Uterus (tissue), 4 donors: ENCODE results near the gene VAC14. TPM values are rescaled to one million over a fixed set of nuclear protein-coding genes. Genes with fewer than 3 reads are reported as not detected.

Experiments
- DNase-seq, 2 donors: peaks; one replicate each; pipeline ENCODE4 v3.0.0-alpha.2; 2019 to 2020
- H3K27ac ChIP-seq, 2 donors: fragments of 200-600 bp; sonication (generic); 1 replicate in 1 of 2; 2 replicates in 1 of 2; pipeline ENCODE4 v1.5.1; 2016 to 2018
- H3K27me3 ChIP-seq, 2 donors: fragments of 200-600 bp; sonication (generic); one replicate each; pipeline ENCODE4 v1.5.1; 2018 to 2019; ENCODE audit warnings: control low read depth in 1 of 2
- H3K36me3 ChIP-seq, 2 donors: fragments of 200-600 bp; sonication (generic); one replicate each; pipeline ENCODE4 v1.5.1; 2019; ENCODE audit warnings: control low read depth in 1 of 2
- H3K4me1 ChIP-seq, 2 donors: fragments of 200-600 bp; sonication (generic); one replicate each; pipeline ENCODE4 v1.5.1; 2018 to 2019; ENCODE audit warnings: control low read depth in 1 of 2
- H3K4me3 ChIP-seq, 2 donors: fragments of 200-600 bp; sonication (generic); 1 replicate in 1 of 2; 2 replicates in 1 of 2; pipeline ENCODE4 v1.5.1; 2018 to 2019; ENCODE audit warnings: mild to moderate bottlenecking in 1 of 2
- H3K9me3 ChIP-seq, 2 donors: fragments of 200-600 bp; sonication (generic); one replicate each; pipeline ENCODE4 v1.5.1; 2019; ENCODE audit warnings: control low read depth in 1 of 2
- CTCF ChIP-seq, 4 experiments: fragments of 200-600 bp in 2 of 4; fragments of 450-650 bp in 2 of 4; sonication (generic) in 2 of 4; IDR thresholded peaks; one replicate each; pipeline ENCODE4 v1.5.1; 2016 to 2019; ENCODE audit warnings: antibody characterized with exemption in 4 of 4, mild to moderate bottlenecking in 2 of 4, moderate library complexity in 1 of 4
- POLR2A ChIP-seq, 2 donors: fragments of 450-650 bp; IDR thresholded peaks; one replicate each; pipeline ENCODE4 v1.6.1; 2016; ENCODE audit warnings: antibody characterized with exemption in 2 of 2, mild to moderate bottlenecking in 1 of 2, moderate library complexity in 1 of 2
- intact Hi-C: fragments of 100-400 bp; cut with DNase I; formaldehyde crosslinking; loops from one replicate; pipeline ENCODE4 v1.15.1; 2023; ENCODE audit warnings: low total_unique reads
- total RNA-seq, 4 donors: library from RNA; depleted of rRNA in 3 of 4; stranded (reverse); fragments of >200 nt in 3 of 4; gene quantifications; one replicate each; pipeline versions ENCODE4 v1.1.0 to v1.2.4, GENCODE V29; 2014 to 2023
- donor health status: DM: yes; HTN: yes; CAD: no.

The VAC14 gene
- total RNA-seq, 4 donors from 2014 or later, result 4.7 to 30.6 (median 17.4) TPM

DNA sequence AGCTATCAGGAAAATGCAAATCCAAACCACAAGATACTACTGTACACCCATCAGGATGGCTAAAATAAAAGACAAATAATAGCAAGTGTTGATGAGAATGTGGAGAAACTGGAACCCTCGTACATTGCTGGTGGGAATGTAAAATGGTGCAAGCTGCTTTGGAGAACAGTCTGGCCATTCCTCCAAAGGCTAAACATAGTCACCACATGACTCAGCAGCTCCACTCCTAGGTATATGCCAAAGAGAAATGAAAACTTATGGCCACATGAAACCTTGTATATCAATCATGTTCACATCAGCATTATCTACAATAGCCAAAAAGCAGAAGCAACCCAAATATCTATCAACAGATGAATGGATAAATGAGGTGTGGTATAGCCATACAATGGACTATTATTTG, 28.5 kb downstream of the VAC14 start:
- TF ChIP-seq CTCF (IDR thresholded peaks at IDR 0.05) (no peak), POLR2A (IDR thresholded peaks at IDR 0.05) (no peak)
- Histone ChIP-seq H3K27ac (no peak overlapping the region), H3K9me3 (no peaks in the 10 kb centered on the region), H3K4me3 (no peak overlapping the region), H3K27me3 (no peaks in the 10 kb centered on the region), H3K4me1 (no peaks in the 10 kb centered on the region), H3K36me3 (no peaks in the 10 kb centered on the region)
- intact Hi-C loops, result no loop called here
- no peak for DNase-seq

DNA sequence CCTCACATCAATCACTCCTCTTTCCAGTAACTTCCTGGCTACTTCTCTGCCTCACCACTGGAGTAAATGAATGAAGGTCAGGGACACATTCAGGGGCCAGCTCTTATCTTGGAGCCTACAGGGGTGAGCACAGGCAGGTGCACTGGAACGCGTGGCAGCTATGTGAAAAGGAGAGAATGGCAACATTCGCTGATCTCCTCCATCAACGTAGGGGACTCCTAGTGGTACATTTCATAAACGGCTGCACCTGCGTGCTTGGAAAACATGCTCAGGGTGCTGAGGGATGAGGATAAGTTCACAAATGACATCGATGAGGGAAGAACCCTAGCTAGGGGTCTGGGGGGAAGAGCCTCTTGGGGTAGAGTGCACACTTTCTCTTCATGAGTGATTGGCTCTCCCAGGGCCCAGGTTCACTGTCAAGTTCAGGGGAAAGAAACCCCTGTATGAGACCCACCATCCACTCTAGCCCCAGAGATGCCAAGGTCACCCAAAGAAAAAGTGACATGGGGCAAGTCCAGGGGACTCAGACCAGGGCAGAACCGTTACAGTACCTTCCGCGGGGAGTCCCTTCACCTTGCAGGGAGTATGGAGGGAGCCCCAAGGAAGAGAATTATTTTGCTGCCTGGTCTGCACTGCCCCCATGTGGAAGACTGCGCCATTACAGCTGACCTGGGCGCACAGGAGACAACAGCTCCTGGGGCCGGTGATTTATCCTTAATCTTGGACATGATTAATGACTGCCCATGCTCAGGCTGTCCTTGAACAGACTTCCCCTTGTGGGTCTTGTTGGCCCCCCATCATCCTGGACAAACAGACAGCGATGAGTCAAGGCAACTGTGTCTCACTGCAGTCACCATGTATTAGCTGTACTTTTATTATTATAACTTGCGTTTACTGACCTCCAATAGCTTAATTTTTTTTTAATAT, 30.1 kb downstream of the VAC14 start:
- H3K27me3 ChIP-seq, result no peaks in the 10 kb centered on the region
- DNase-seq, result peak; percentile 67 to 79
- intact Hi-C loops, result loop anchor here (2.0 kb wide), 1 partner anchor 90 kb away; no protein-coding TSS in a partner anchor
- H3K36me3 ChIP-seq, result no peaks in the 10 kb centered on the region
- no peaks in the 10 kb centered on the region for H3K4me1 ChIP-seq
- TF ChIP-seq CTCF (IDR thresholded peaks at IDR 0.05) (peak; percentile 92 to 97 (median 94)), POLR2A (IDR thresholded peaks at IDR 0.05) (no peak)
- no peak overlapping the region for H3K4me3 ChIP-seq
- no peak overlapping the region for H3K27ac ChIP-seq
- no peaks in the 10 kb centered on the region for H3K9me3 ChIP-seq

DNA sequence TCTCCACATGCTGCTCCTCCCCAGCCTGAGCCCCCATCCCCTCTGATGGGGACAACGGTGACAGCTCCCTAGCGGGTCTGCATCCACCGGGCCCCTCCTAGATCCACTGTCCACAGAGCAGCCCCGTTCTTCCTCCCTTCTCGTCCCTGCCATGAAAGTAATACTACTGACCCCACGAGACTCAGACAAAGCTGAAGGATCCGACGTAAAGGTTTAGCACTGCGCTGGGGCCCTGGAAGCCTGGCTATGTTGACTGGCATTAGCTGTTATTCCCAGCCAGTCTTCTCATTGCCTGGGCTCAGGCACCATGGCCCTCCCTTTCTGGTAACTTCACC, 30.7 kb downstream of the VAC14 start:
- Histone ChIP-seq H3K27ac (no peak overlapping the region), H3K36me3 (no peaks in the 10 kb centered on the region), H3K4me1 (no peaks in the 10 kb centered on the region), H3K9me3 (no peaks in the 10 kb centered on the region), H3K4me3 (no peak overlapping the region), H3K27me3 (no peaks in the 10 kb centered on the region)
- DNase-seq, result no peak
- TF ChIP-seq CTCF (IDR thresholded peaks at IDR 0.05) (no peak), POLR2A (IDR thresholded peaks at IDR 0.05) (no peak)
- intact Hi-C loops, result loop anchor here (2.0 kb wide), 1 partner anchor 89 kb away; no protein-coding TSS in a partner anchor

- H3K27me3 ChIP-seq, result no peaks in the 10 kb centered on the region
- no peaks in the 10 kb centered on the region for H3K4me1 ChIP-seq
- intact Hi-C loops, result loop anchor here (2.0 kb wide), 1 partner anchor 89 kb away; no protein-coding TSS in a partner anchor
- DNase-seq, result no peak
- H3K36me3 ChIP-seq, result no peaks in the 10 kb centered on the region
- no peaks in the 10 kb centered on the region for H3K9me3 ChIP-seq
- TF ChIP-seq POLR2A (IDR thresholded peaks at IDR 0.05), result no peak
- no peak for TF ChIP-seq CTCF (IDR thresholded peaks at IDR 0.05)
- H3K27ac ChIP-seq, result no peak overlapping the region
- H3K4me3 ChIP-seq, result no peak overlapping the region
Observed at GRCh38 chr16:70769761-70770160, 31.2 kb downstream of the VAC14 start.

DNA sequence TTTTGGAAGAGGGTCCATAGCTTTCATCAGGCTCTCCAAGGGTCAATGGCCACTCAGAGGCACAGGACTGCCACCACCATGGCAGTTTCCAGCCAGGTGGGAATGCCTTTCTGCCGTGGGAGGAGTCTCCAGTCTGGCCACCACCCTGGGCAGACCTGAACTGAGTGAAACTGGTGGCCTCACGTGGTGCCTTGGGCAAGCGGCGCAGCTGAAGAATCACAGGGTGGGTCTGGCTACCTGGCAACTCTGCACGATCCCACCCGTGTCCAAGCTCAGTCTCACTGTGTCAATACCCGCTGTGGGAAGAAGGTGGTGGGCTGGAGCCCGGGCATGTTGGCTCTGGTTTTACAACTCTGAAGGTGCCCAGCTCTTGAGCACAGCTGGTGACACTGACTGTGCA, 31.8 kb downstream of the VAC14 start:
- no peaks in the 10 kb centered on the region for H3K36me3 ChIP-seq
- DNase-seq, result no peak
- intact Hi-C loops, result no loop called here
- no peak for TF ChIP-seq POLR2A (IDR thresholded peaks at IDR 0.05)
- H3K4me3 ChIP-seq, result no peak overlapping the region
- H3K4me1 ChIP-seq, result no peaks in the 10 kb centered on the region
- H3K27ac ChIP-seq, result no peak overlapping the region
- no peaks in the 10 kb centered on the region for H3K27me3 ChIP-seq
- no peaks in the 10 kb centered on the region for H3K9me3 ChIP-seq
